Transverse colon (tissue), 4 donors: ENCODE results near the gene AKAP5. TPM values are rescaled to one million over a fixed set of nuclear protein-coding genes. Genes with fewer than 3 reads are reported as not detected.

ENCODE experiments used
- DNase-seq: peaks from one replicate; pipeline ENCODE4 v3.0.0-alpha.2; 2019
- H3K27ac ChIP-seq, 4 donors: fragments of 200-600 bp; sonication (generic); 2 replicates each; pipeline ENCODE4 v1.5.1; 2016 to 2018; ENCODE audit warnings: inconsistent platforms in 4 of 4
- H3K27me3 ChIP-seq: fragments of 200-600 bp; sonication (generic); 2 replicates; pipeline ENCODE4 v1.5.1; 2017; ENCODE audit warnings: inconsistent platforms
- H3K36me3 ChIP-seq, 4 donors: fragments of 200-600 bp; sonication (generic); 2 replicates each; pipeline ENCODE4 v1.5.1; 2017 to 2019; ENCODE audit warnings: inconsistent platforms in 4 of 4
- H3K4me1 ChIP-seq, 4 donors: fragments of 200-600 bp; sonication (generic); 2 replicates each; pipeline ENCODE4 v1.5.1; 2017 to 2020; ENCODE audit warnings: inconsistent platforms in 4 of 4
- H3K4me3 ChIP-seq, 4 donors: fragments of 200-600 bp; sonication (generic); 1 replicate in 1 of 4; 2 replicates in 3 of 4; pipeline versions ENCODE4 v1.5.1 to v1.6.1; 2017 to 2019; ENCODE audit warnings: inconsistent platforms in 4 of 4
- H3K9me3 ChIP-seq, 2 donors: fragments of 200-600 bp; sonication (generic); 2 replicates each; pipeline ENCODE4 v1.5.1; 2017 to 2019; ENCODE audit warnings: inconsistent platforms in 2 of 2
- EP300 ChIP-seq: sonication (generic); formaldehyde crosslinking; IDR thresholded peaks from one replicate; pipeline ENCODE4 v1.6.1; 2017; ENCODE audit warnings: antibody characterized with exemption, low read depth
- POLR2A ChIP-seq: fragments of 450-650 bp; IDR thresholded peaks from one replicate; pipeline ENCODE4 v1.6.1; 2016; ENCODE audit warnings: antibody characterized with exemption, mild to moderate bottlenecking, moderate library complexity
- POLR2AphosphoS5 ChIP-seq, 3 donors: sonication (generic); formaldehyde crosslinking; IDR thresholded peaks; one replicate each; pipeline ENCODE4 v1.6.1; 2016; ENCODE audit warnings: antibody characterized with exemption in 3 of 3
- WGBS, 2 donors: methylation state at CpG; one replicate each; pipeline ENCODE4 v1.1.5; 2018; ENCODE audit warnings: low coverage in 1 of 2; 5-methylcytosine and 5-hydroxymethylcytosine counted together
- in situ Hi-C, 4 donors: fragments of 200-750 bp; cut with MboI; loops; one replicate each; pipeline versions ENCODE4 v1.15.0 to v1.15.1; 2017; ENCODE audit warnings: low sequenced_read_pairs in 3 of 4, low pct_ligation_motif_present in 1 of 4, low pct_unique_long_range_greater_than_20kb in 1 of 4
- intact Hi-C: fragments of 100-400 bp; cut with DNase I; formaldehyde crosslinking; loops from one replicate; pipeline ENCODE4 v1.15.1; 2023; ENCODE audit warnings: low total_unique reads
- total RNA-seq, 4 donors: library from RNA; depleted of rRNA; stranded (reverse); fragments of >200 nt; gene quantifications; one replicate each; pipeline ENCODE4 v1.1.0, GENCODE V29; 2016
- TF ChIP-seq, protein P1 (sequence below), 5 experiments: fragments of 200-600 bp in 3 of 5; fragments of 450-650 bp in 2 of 5; sonication (generic) in 3 of 5; IDR thresholded peaks; 1 replicate in 2 of 5; 2 replicates in 3 of 5; pipeline ENCODE4 v1.5.1; 2016 to 2017; ENCODE audit warnings: antibody characterized with exemption in 5 of 5, inconsistent platforms in 3 of 5, mild to moderate bottlenecking in 2 of 5, moderate library complexity in 1 of 5

AKAP5 gene
- total RNA-seq, 4 donors from 2014 or later, result 1.00 to 5.2 (median 2.1) TPM

DNA sequence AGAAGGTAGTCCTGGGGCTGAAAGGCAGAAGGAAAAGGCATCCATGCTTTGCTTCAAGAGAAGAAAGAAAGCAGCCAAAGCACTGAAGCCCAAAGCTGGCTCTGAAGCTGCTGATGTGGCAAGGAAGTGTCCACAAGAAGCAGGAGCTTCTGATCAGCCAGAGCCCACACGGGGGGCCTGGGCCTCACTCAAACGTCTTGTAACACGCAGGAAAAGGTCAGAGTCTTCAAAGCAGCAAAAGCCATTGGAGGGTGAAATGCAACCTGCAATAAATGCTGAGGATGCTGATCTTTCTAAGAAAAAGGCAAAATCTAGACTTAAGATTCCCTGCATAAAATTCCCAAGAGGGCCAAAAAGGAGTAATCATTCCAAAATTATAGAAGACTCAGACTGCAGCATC lies 3.2 kb downstream of the AKAP5 start:
- intact Hi-C loops, result no loop called here
- H3K4me3 ChIP-seq, result no peak overlapping the region
- TF ChIP-seq, protein P1, sequence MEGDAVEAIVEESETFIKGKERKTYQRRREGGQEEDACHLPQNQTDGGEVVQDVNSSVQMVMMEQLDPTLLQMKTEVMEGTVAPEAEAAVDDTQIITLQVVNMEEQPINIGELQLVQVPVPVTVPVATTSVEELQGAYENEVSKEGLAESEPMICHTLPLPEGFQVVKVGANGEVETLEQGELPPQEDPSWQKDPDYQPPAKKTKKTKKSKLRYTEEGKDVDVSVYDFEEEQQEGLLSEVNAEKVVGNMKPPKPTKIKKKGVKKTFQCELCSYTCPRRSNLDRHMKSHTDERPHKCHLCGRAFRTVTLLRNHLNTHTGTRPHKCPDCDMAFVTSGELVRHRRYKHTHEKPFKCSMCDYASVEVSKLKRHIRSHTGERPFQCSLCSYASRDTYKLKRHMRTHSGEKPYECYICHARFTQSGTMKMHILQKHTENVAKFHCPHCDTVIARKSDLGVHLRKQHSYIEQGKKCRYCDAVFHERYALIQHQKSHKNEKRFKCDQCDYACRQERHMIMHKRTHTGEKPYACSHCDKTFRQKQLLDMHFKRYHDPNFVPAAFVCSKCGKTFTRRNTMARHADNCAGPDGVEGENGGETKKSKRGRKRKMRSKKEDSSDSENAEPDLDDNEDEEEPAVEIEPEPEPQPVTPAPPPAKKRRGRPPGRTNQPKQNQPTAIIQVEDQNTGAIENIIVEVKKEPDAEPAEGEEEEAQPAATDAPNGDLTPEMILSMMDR (IDR thresholded peaks at IDR 0.05), result no peak
- no peak for TF ChIP-seq POLR2AphosphoS5 (IDR thresholded peaks at IDR 0.05)
- no peak for TF ChIP-seq EP300
- no peak for TF ChIP-seq POLR2A
- no peaks in the 10 kb centered on the region for H3K36me3 ChIP-seq
- in situ Hi-C loops, result no loop called here
- DNase-seq, result no peak
- H3K27ac ChIP-seq, result peak overlapping the region in 1 of 4 donors; percentile 37
- no peaks in the 10 kb centered on the region for H3K9me3 ChIP-seq
- H3K27me3 ChIP-seq, result no peaks in the 10 kb centered on the region
- peaks cover 5 to 36% (median 15%) of the 10 kb centered on the region in 4 donors for H3K4me1 ChIP-seq
- 60 to 76% methylated on average over 3 of the region's 3 CpGs for WGBS, 2 donors

DNA sequence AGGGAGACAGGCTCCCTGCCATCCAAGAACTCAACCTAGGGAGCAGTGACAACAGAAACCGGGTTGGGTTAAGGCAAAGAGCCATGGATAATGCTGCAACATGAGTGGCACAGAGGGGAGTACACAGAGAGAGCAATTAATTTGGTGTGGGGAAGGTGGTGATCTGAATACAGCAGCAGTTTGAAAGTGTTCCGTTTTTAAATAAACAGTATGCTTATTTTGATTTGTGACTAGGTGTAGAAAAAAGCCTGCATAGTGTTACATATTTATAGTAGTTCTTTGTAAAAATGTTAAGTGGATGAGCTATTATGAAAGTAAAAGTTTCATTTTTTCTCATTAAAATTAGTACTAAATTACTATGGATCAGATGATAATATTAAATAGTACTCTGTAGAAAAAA lies 8.7 kb downstream of the AKAP5 start:
- Histone ChIP-seq H3K36me3 (no peaks in the 10 kb centered on the region), H3K4me1 (peaks cover 0 to 5% (median 0%) of the 10 kb centered on the region in 4 donors), H3K27ac (no peak overlapping the region), H3K4me3 (no peak overlapping the region), H3K9me3 (no peaks in the 10 kb centered on the region), H3K27me3 (no peaks in the 10 kb centered on the region)
- intact Hi-C loops, result no loop called here
- TF ChIP-seq, protein P1 (IDR thresholded peaks at IDR 0.05), result no peak
- no peak for TF ChIP-seq POLR2A
- 22 to 52% methylated on average over 1 to 2 of the region's 2 CpGs for WGBS, 2 donors
- DNase-seq, result no peak
- in situ Hi-C loops, result loop anchor here in 2 of 4 donors (10.0 kb wide), 1 partner anchor 129 kb away; no protein-coding TSS in a partner anchor

DNA sequence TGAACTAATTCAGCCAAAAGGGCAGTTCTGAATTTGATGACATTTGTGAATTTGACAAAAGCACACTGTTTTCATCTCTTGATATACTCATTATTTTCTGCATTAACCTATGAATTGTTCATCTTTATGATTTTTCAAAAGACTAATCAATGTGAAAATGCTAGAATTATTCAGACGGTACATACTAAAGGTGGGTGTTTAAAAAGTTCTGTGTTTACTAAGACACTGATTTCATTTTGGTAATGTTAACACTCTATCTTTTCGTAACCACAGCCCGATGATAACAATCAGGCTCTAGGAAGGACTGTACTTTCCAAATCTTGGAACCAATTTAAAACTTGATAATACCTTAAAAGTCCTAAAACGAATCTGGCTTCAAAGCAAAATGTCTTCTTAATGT lies 9.4 kb downstream of the AKAP5 start:
- 70 to 78% methylated on average over 4 of the region's 4 CpGs for WGBS, 2 donors
- no peak overlapping the region for H3K27ac ChIP-seq
- no peak for DNase-seq
- H3K4me3 ChIP-seq, result no peak overlapping the region
- intact Hi-C loops, result no loop called here
- no peaks in the 10 kb centered on the region for H3K9me3 ChIP-seq
- no peaks in the 10 kb centered on the region for H3K36me3 ChIP-seq
- in situ Hi-C loops, result loop anchor here in 3 of 4 donors (10.0 to 25.0 kb wide), 2 partner anchors 130 to 137 kb away; no protein-coding TSS in a partner anchor
- peaks cover 0 to 1% (median 0%) of the 10 kb centered on the region in 4 donors for H3K4me1 ChIP-seq
- no peaks in the 10 kb centered on the region for H3K27me3 ChIP-seq
- TF ChIP-seq, protein P1 (IDR thresholded peaks at IDR 0.05), result no peak

DNA sequence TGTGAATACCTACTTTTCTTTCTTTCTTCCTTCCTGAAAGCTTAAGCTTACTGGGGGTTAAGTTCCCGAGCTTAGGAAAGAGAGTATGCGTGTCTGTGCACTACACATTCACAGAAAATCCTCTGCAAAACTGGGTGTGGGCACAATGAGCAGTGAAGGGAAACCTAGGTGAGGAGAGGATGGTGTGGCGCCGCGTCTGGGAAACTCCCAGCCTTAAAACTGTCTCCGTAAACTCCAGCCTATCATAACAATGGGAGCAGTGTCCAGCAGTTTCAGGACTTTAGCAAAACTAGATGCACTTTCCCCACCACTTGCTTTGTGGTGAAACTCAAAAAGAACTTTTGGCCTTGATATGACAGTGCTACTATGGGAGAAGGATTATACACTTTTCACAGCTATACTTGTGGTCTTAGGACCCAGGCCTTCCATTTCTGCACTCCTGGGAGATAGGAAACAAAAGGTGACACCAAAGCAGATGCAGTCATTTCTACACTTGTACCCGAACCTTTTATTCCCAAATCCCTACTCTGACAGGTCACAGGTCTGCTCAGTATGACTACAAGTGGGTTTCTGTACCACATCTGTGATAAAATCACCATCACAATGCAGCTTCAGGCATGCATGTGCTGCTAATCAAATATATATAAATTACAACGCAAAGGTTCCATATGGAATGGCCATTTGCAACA lies 10.4 kb downstream of the AKAP5 start:
- Histone ChIP-seq H3K9me3 (no peaks in the 10 kb centered on the region), H3K4me3 (no peak overlapping the region), H3K4me1 (no peaks in the 10 kb centered on the region), H3K27me3 (no peaks in the 10 kb centered on the region), H3K36me3 (no peaks in the 10 kb centered on the region), H3K27ac (no peak overlapping the region)
- in situ Hi-C loops, result loop anchor here in 3 of 4 donors (10.0 to 25.0 kb wide), 2 partner anchors 131 to 138 kb away; no protein-coding TSS in a partner anchor
- DNase-seq, result no peak
- intact Hi-C loops, result no loop called here
- no peak for TF ChIP-seq POLR2AphosphoS5 (IDR thresholded peaks at IDR 0.05)
- TF ChIP-seq POLR2A, result no peak
- TF ChIP-seq EP300, result no peak
- TF ChIP-seq, protein P1 (IDR thresholded peaks at IDR 0.05), result no peak
- 59 to 82% methylated on average over 6 to 8 of the region's 8 CpGs for WGBS, 2 donors
